B cell (primary cell): ENCODE data around the gene SLC6A16. TPM values are rescaled to one million over a fixed set of nuclear protein-coding genes. Genes with fewer than 3 reads are reported as not detected.

ENCODE experiments used
- ATAC-seq: fragments of 200-7000 bp; cut with Tn5 transposase; one replicate; pipeline ENCODE4 v1.10.0; 2021; ENCODE audit warnings: low read depth, mild to moderate bottlenecking, moderate number of reproducible peaks, moderate library complexity
- CTCF ChIA-PET: fragments of 350-600 bp; sonication (Branson Sonifier 250); formaldehyde crosslinking; loops from one replicate; lab custom pipeline; 2021; ENCODE audit warnings: antibody characterized with exemption, inconsistent platforms; lab: Charles Lee
- POLR2A ChIA-PET: fragments of 350-600 bp; sonication (Branson Sonifier 250); formaldehyde crosslinking; loops from one replicate; lab custom pipeline; 2021; ENCODE audit warnings: antibody characterized with exemption; lab: Charles Lee
- DNase-seq: peaks from one replicate; pipeline ENCODE4 v3.0.0; 2013
- H2AFZ ChIP-seq: 2 replicates; pipeline ENCODE4 v1.6.1; 2012; ENCODE audit warnings: mild to moderate bottlenecking, low read depth, low read length; ENCODE audit not compliant: insufficient read depth, poor library complexity, severe bottlenecking
- H3K27ac ChIP-seq, 2 donors: 1 replicate in 1 of 2; 2 replicates in 1 of 2; pipeline ENCODE4 v1.5.1; 2012 to 2013; ENCODE audit warnings: low read length in 2 of 2, mild to moderate bottlenecking in 2 of 2, moderate library complexity in 1 of 2
- H3K27me3 ChIP-seq, 4 experiments: fragments of 200-600 bp in 1 of 4; sonication (generic) in 1 of 4; replicated peaks in 1 of 4; 1 replicate in 2 of 4; 2 replicates in 2 of 4; pipeline versions ENCODE4 v1.6.1 to v1.7.0; 2013 to 2016; ENCODE audit warnings: low read length in 3 of 4, mild to moderate bottlenecking in 2 of 4, mixed read lengths in 1 of 4, moderate library complexity in 1 of 4; ENCODE audit not compliant: insufficient read depth in 4 of 4, control insufficient read depth in 3 of 4; ENCODE audit errors: control extremely low read depth in 1 of 4
- H3K36me3 ChIP-seq, 2 experiments: replicated peaks in 1 of 2; 1 replicate in 1 of 2; 2 replicates in 1 of 2; pipeline versions ENCODE4 v1.6.1 to v1.7.1; 2013; ENCODE audit warnings: low read length in 1 of 2; ENCODE audit not compliant: insufficient read depth in 2 of 2, control insufficient read depth in 1 of 2; ENCODE audit errors: control extremely low read depth in 1 of 2, extremely low read depth in 1 of 2
- H3K4me1 ChIP-seq, 2 donors: fragments of 200-600 bp in 1 of 2; sonication (generic) in 1 of 2; 1 replicate in 1 of 2; 2 replicates in 1 of 2; pipeline versions ENCODE4 v1.5.1 to v1.6.1; 2013 to 2017; ENCODE audit warnings: low read length in 2 of 2; ENCODE audit not compliant: control insufficient read depth in 2 of 2, insufficient read depth in 2 of 2
- H3K4me2 ChIP-seq: replicated peaks from 2 replicates; pipeline ENCODE3; 2012; ENCODE audit warnings: mild to moderate bottlenecking, low read depth, low read length; ENCODE audit not compliant: poor library complexity, severe bottlenecking
- H3K4me3 ChIP-seq, 5 experiments: fragments of 200-600 bp in 1 of 5; sonication (generic) in 1 of 5; 1 replicate in 3 of 5; 2 replicates in 2 of 5; pipeline versions ENCODE4 v1.5.1 to v1.7.0; 2011 to 2016; ENCODE audit warnings: low read length in 4 of 5, mild to moderate bottlenecking in 4 of 5, low read depth in 2 of 5, control low read depth in 1 of 5, moderate library complexity in 1 of 5; ENCODE audit not compliant: insufficient read depth in 1 of 5; ENCODE audit errors: control extremely low read depth in 1 of 5, extremely low read depth in 1 of 5
- H3K79me2 ChIP-seq: fragments of 200-600 bp; sonication (generic); one replicate; pipeline ENCODE4 v1.6.0; 2016; ENCODE audit warnings: low read length; ENCODE audit not compliant: control insufficient read depth, insufficient read depth
- H3K9ac ChIP-seq: fragments of 200-600 bp; sonication (generic); 2 replicates; pipeline ENCODE4 v1.6.1; 2017; ENCODE audit warnings: mild to moderate bottlenecking, low read length, moderate library complexity
- H3K9me3 ChIP-seq, 3 donors: one replicate each; pipeline versions ENCODE4 v1.6.1 to v1.7.1; 2013; ENCODE audit warnings: low read length in 2 of 3; ENCODE audit not compliant: control insufficient read depth in 2 of 3, insufficient read depth in 1 of 3; ENCODE audit errors: control extremely low read depth in 1 of 3
- H4K20me1 ChIP-seq: 2 replicates; pipeline ENCODE4 v1.6.0; 2012; ENCODE audit warnings: mild to moderate bottlenecking, low read length; ENCODE audit not compliant: insufficient read depth, control insufficient read depth, poor library complexity, severe bottlenecking
- H3K27ac Mint-ChIP-seq: one replicate; pipeline ENCODE4 v1.8.0; 2021; ENCODE audit warnings: mixed read lengths
- H3K27me3 Mint-ChIP-seq: one replicate; pipeline ENCODE4 v1.8.0; 2021; ENCODE audit warnings: mixed read lengths
- H3K4me1 Mint-ChIP-seq: one replicate; pipeline ENCODE4 v1.8.0; 2021; ENCODE audit warnings: mixed read lengths
- H3K4me3 Mint-ChIP-seq: one replicate; pipeline ENCODE4 v1.8.0; 2021; ENCODE audit warnings: mixed read lengths
- H3K9me3 Mint-ChIP-seq: one replicate; pipeline ENCODE4 v1.8.0; 2022; ENCODE audit warnings: mixed read lengths; ENCODE audit not compliant: insufficient read depth
- CTCF ChIP-seq: fragments of 200-600 bp; IDR thresholded peaks from one replicate; pipeline ENCODE4 v1.8.0; 2022; ENCODE audit warnings: antibody characterized with exemption, mild to moderate bottlenecking
- EZH2 ChIP-seq: IDR thresholded peaks from 2 replicates; pipeline ENCODE4 v1.6.1; 2012; ENCODE audit warnings: borderline replicate concordance, low read depth, mild to moderate bottlenecking, moderate library complexity, low read length; ENCODE audit not compliant: insufficient read depth, poor library complexity, severe bottlenecking
- whole genome bisulfite sequencing: methylation state at CpG from one replicate; pipeline ENCODE4 v1.1.5; 2013; ENCODE audit warnings: missing lambda C conversion rate; ENCODE audit not compliant: insufficient coverage; 5-methylcytosine and 5-hydroxymethylcytosine counted together
- intact Hi-C: fragments of 100-400 bp; cut with micrococcal nuclease; formaldehyde crosslinking; loops from one replicate; pipeline ENCODE4 v1.10.0; 2022
- polyA plus RNA-seq: library from polyadenylated mRNA; depleted of rRNA; stranded (reverse); fragments of >200 nt; gene quantifications from 2 replicates; pipeline ENCODE4 v1.2.3, GENCODE V29; 2012
- total RNA-seq, 2 donors: library from RNA; stranded (reverse); fragments of 120-200 nt in 1 of 2; gene quantifications; 1 replicate in 1 of 2; 2 replicates in 1 of 2; pipeline versions ENCODE4 v1.2.3 to v1.2.4, GENCODE V29; 2013 to 2022

The SLC6A16 gene
- total and polyA plus RNA-seq, 2 donors (not counting 1 experiment from before 2014, with no cell fraction given), result 22.3 to 68.4 TPM

GRCh38 chr19:49297403-49297802 lies 27.6 kb downstream of the SLC6A16 start:
- H3K36me3 ChIP-seq, result peaks cover 0 to 3% of the 10 kb centered on the region in 2 experiments
- ATAC-seq (no peak), DNase-seq (no peak)
- CTCF ChIA-PET, result interaction anchor here (1.2 to 2.3 kb wide), 2 partner anchors 70 to 176 kb away, joined by 3 to 9 read pairs; partner anchors contain the start of gene FLT3LG
- H2AFZ ChIP-seq, result no peak overlapping the region
- POLR2A ChIA-PET, result no interaction called here
- no peaks in the 10 kb centered on the region for H3K27me3 ChIP-seq
- peaks cover 10 to 14% of the 10 kb centered on the region in 2 donors for H3K4me1 ChIP-seq
- TF ChIP-seq EZH2 (no peak), CTCF (no peak)
- H3K4me3 Mint-ChIP-seq, result no peak overlapping the region
- no peaks in the 10 kb centered on the region for H4K20me1 ChIP-seq
- WGBS, result 100% methylated on average over 2 of the region's 3 CpGs
- no peak overlapping the region for H3K4me3 ChIP-seq
- H3K9me3 ChIP-seq, result peaks cover 0 to 10% (median 0%) of the 10 kb centered on the region in 3 donors
- H3K4me1 Mint-ChIP-seq, result peaks cover 17% of the 10 kb centered on the region
- intact Hi-C loops, result no loop called here
- H3K4me2 ChIP-seq, result no peak overlapping the region
- no peak overlapping the region for H3K9ac ChIP-seq
- H3K9me3 Mint-ChIP-seq, result no peaks in the 10 kb centered on the region
- H3K27ac Mint-ChIP-seq, result no peak overlapping the region
- H3K27ac ChIP-seq, result no peak overlapping the region
- no peaks in the 10 kb centered on the region for H3K27me3 Mint-ChIP-seq
- H3K79me2 ChIP-seq, result peaks cover 9% of the 10 kb centered on the region

GRCh38 chr19:49295208-49295880 lies 29.6 kb downstream of the SLC6A16 start:
- intact Hi-C loops, result no loop called here
- POLR2A ChIA-PET, result no interaction called here
- no peak overlapping the region for H3K4me2 ChIP-seq
- no peaks in the 10 kb centered on the region for H4K20me1 ChIP-seq
- H3K27me3 ChIP-seq, result no peaks in the 10 kb centered on the region
- Mint-ChIP-seq H3K27me3 (no peaks in the 10 kb centered on the region), H3K9me3 (no peaks in the 10 kb centered on the region), H3K4me1 (peaks cover 1% of the 10 kb centered on the region), H3K4me3 (no peak overlapping the region), H3K27ac (no peak overlapping the region)
- no peaks in the 10 kb centered on the region for H3K79me2 ChIP-seq
- no peak overlapping the region for H2AFZ ChIP-seq
- TF ChIP-seq CTCF, result no peak
- no peak for TF ChIP-seq EZH2
- ATAC-seq (no peak), DNase-seq (no peak)
- WGBS, result 100% methylated on average over 4 of the region's 8 CpGs
- H3K9me3 ChIP-seq, result peaks cover 0 to 3% (median 0%) of the 10 kb centered on the region in 3 donors
- no peak overlapping the region for H3K9ac ChIP-seq
- CTCF ChIA-PET, result interaction anchor here (1.2 kb wide), 1 partner anchor 175 kb away, joined by 3 read pairs; no protein-coding TSS in a partner anchor
- peaks cover 0 to 3% of the 10 kb centered on the region in 2 experiments for H3K36me3 ChIP-seq
- no peak overlapping the region for H3K27ac ChIP-seq
- no peaks in the 10 kb centered on the region for H3K4me1 ChIP-seq
- H3K4me3 ChIP-seq, result no peak overlapping the region
